Activated T-cell treated with anti-CD3 and anti-CD28 coated beads for 4 hours (primary cell): Measurements from ENCODE around the gene TRIM28.
"Not testable (repeated sequence)": the region's sequence is repeated elsewhere in the genome, so short reads cannot be mapped to it uniquely, and the experiment has no call there.

Experiments used
- DNase-seq: peaks from one replicate; pipeline ENCODE4 v3.0.0-alpha.2; 2020

TRIM28 gene

DNA sequence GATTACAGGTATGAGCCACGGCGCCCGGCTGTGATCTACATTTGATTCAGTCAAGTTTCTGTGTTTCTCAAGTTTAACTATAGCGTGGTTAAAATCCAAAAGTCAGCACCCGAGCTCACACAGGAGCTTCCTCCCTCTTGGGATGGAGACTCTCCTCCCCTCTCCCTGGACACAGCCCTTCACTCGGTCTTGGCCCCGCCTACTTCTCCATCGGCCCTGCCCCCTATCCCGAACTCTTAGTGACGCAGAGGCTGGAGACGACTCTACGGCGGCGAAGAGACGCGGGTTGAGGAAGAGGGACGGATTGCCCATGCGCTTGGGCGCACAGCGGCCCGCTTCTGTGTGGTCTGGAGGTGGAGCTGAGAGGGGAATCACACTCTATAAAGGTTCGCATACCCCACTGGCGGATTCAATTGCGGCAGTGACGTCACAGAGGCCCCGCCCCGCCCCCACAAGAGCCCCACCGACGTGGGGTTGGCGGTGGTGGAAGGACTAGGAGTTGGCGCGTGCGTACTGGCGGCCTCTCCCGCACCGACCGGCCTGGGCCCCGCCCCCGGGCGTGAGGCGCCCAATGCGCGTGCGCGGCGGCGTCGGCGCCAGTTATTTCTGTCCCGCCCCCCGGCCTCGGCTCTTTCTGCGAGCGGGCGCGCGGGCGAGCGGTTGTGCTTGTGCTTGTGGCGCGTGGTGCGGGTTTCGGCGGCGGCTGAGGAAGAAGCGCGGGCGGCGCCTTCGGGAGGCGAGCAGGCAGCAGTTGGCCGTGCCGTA is at the start of gene TRIM28:
Gene TRIM28, plus strand, starts transcription at position 239 of the 765 bp plus-strand sequence. CDS start 694 bp downstream, outside the sequence.
- peak; percentile 100 for DNase-seq

- DNase-seq: no peak
Observed at GRCh38 chr19:58497634-58498170, 46.2 kb upstream of the TRIM28 start.

GRCh38 chr19:58498316-58499020 is 45.4 kb upstream of the TRIM28 start:
- no peak for DNase-seq

DNA sequence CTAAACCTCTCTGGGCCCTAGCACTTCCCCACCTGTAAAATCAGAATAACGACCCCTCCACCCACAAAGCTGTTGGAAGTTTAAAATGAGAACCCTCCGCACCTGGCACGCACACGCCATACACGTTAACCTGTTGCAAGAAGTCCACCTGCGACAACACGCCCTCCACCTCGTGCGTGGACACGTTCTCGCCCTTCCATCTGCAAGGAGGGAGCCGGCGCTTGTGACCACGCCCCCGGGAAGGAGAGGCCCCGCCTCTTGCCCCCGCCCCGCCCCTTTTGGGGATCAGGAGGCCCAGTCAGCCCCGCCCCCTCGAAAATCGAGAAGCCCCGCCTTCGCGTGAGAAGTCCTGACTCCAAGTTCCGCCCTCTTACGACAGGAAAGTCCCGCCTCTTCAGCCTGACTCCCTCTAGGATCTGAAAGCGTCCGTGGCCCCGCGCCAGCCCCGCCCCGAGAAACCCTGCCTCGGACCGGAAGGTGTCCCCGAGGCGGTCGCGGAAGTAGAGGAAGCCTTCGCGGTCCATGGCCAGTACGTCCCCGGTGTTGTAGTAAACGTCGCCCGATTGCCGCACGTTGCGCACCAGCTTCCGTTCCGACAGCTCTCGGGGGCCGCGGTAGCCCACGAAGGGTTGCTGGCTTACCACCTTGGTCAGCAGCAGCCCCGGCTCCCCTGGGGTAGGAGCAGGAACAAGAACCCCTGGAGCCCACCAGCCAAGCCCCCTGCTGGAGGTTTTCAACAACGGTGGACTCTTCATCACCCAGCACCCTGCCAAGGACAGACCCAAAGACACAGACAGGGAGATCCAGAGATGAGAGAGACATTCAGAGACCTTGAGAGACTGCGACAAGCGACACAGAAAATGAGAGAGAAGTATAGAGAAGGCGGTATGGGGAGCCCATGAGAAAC is 44.6 kb upstream of the TRIM28 start:
- peak; percentile 97 for DNase-seq

GRCh38 chr19:58500242-58500641 is 43.6 kb upstream of the TRIM28 start:
- DNase-seq: no peak

GRCh38 chr19:58507602-58508223 is 36.2 kb upstream of the TRIM28 start:
- not testable (repeated sequence) for DNase-seq

DNA sequence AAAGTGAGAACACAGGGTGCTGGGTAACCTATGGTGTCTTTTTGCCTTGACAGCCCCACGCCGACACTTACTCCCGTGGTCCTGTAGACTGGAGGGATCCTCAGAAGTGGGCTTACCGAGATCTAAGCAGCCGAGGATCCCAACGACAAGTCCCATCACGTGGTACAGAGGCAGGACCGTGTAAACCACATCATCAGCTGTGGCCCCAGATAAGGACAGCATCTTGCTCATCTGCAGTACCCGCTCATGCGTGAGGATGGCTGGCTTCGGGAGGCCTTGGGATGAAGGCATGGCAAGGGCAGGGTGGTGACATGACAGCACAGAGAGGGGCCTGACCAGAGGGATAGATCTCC is 34.2 kb upstream of the TRIM28 start:
- DNase-seq: no peak

GRCh38 chr19:58510084-58510862 is 33.6 kb upstream of the TRIM28 start:
- DNase-seq: no peak

- DNase-seq: no peak
Observed at GRCh38 chr19:58511353-58512208, 32.3 kb upstream of the TRIM28 start, which contains the start of gene SLC27A5. Gene SLC27A5, minus strand, starts transcription at chr19:58511992. Its CDS starts 37 bp downstream, at chr19:58511955.

DNA sequence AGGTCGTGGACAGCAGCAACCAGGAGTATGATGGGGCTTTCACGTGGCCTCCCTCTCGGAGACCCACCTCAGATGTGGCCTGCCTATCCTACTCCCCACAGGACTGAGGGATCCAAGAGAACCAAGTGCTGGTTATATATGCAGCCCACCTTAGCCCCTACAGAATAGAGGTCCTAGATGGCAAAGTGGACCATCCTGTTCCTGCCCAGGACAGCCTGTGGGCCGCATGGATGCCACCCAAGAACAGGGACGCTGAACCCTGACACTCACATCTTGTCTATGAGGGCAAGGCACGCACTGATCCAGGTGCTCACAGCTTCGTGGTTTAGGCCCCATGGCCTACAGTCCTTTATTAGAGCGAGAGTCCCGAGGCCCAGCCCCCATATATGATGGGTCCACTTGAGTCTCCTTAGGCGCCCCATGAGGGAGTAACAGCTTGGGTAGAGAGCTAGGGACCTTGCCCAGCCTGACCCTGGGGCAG is 30.6 kb upstream of the TRIM28 start:
- no peak for DNase-seq

GRCh38 chr19:58513694-58514563 is 29.9 kb upstream of the TRIM28 start:
- peak; percentile 90 for DNase-seq

DNA sequence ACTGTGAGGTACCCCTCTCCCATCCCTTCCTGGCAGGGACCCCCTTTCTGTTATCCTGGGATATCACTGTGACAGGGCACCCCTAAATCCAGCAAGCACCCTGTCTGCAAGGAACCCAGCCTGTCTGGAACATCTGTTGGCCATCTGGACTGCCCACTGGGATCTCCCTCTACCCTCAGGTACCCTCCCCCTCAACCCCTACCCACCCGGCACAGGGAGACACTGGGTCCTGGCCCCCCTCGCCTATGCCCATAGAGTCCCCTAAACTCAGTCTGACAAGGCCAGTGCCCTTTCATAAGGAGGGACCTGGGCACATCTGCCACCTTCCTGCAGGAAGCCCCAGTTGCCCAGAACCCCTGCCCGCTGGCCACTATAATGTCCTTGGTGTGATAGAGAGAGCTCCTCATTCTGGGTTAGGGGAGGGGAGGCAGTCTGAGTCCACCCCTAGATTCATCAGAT is 29.3 kb upstream of the TRIM28 start:
- no peak for DNase-seq

DNA sequence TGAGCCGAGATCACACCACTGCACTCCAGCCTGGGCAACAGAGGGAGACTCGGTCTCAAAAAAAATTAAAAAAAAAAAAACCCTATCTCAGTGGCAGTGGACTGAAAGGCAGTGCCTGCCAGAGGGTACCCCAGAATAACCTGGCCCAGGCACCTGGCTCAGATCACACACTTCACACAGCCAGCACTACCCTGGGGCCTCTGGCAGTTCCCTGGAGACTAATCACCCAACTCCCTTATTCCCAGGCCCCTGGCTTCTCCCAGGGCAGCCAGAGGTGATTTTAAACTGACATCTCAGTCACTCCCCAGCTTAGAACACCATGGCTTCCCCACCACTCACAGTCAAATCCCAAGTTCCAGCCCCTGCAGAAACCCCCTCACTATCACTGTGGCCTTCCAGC is 28.6 kb upstream of the TRIM28 start:
- no peak for DNase-seq

DNA sequence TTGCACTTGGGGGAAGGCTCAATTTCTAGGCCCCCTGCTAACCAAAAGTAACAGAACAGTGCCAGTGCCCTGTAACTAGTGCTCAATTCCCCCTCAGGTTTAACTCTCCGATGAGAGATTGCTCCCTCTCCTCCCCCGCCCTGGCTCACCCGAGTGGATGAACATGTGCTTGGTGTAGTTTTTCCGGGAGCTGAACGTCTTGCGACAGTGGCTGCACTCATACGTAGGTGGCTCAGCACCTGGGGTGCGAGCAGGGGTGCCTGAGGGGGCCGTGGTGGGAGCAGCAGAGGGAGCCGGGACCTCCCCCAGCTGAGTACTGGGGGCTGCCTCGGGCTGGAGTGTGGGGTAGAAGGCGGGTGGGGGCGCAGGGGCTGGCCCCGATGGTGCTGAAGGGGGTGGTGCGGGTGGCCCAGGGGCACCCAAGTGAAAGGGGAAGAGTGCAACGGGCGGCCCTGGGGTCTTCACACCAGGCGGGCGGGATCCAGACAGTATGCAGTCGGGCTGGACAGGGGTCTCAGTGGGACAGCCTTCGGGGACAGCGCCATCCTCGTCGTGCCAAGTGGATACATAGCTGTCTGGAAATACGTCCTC is 27.5 kb upstream of the TRIM28 start:
- DNase-seq: no peak

- DNase-seq: no peak
Observed at GRCh38 chr19:58516964-58517833, 26.7 kb upstream of the TRIM28 start.

DNA sequence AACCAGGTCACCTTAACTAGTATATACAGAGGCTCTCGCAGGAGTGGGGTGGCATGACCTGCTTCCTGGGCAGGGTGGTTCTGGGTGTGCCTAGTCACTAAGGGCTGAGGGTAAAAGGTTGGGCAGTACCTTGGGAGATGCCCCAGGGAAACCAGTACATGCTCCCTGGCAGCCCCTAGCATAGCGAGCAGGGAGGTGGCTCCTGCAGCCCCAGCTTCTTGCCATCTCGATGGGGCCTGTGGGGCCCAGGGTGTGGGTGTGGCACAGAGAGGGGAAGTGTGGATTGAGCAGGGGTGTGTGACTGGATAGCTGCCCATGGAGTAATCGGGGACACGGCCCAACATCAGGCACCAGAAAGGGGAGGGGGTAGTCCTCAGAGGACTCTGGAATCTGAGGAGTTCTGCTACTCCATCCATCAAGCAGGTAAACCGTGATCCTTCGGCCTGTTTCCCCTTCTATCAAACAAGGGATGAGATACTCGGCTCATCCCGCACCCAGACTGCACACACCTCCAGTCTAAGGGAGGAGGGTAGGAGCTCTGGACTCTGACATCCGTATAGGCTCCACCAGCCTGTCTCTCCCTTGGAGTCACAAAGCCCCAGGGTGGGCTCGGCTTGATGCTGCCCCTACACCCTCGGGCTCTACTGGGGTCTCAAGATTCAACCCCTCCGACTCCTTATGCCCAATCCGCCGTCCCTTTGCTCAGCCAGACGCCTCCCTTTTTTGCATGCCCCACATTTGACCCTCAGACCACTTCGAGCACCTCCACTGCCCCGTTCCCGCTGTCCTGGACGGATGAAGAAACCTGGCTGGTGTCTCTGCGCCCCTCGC is 25.4 kb upstream of the TRIM28 start:
- no peak for DNase-seq

GRCh38 chr19:58519087-58519354 is 24.8 kb upstream of the TRIM28 start:
- peak; percentile 28 for DNase-seq
